ENCODE results near the gene CRK.
"Not testable (repeated sequence)": the region's sequence is repeated elsewhere in the genome, so short reads cannot be mapped to it uniquely, and the experiment has no call there.

The CRK gene

DNA sequence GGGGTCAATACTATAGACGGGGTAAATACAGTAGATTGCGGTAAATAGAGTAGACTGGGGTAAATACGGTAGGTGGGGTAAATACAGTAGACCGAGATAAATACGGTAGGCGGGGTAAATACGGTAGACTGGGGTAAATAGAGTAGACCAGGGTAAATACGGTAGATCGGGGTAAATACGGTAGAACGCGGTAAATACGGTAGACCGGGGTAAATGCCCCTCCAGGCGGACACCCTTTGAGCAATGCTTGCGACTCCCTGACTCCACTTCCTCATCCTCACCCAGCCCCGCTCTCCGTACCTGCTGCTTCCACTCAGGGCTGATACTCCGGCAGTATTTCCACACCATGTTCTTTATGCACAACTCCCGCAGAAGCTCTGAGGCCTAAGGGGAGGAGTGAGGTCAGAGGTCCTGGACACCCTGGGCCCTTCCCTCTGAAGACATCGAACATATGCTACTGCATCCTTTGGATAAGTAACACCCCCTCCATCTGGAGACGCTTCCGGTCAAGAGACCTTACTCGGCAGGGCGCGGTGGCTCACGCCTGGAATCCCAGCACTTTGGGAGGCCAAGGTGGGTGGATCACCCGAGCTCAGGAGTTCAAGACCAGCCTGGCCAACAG, 13.3 kb upstream of the CRK start:
- FAIRE-seq = no peak
- DNase-seq (ENCODE audit: extremely low spot score, insufficient read length, low read depth) = no peak

DNA sequence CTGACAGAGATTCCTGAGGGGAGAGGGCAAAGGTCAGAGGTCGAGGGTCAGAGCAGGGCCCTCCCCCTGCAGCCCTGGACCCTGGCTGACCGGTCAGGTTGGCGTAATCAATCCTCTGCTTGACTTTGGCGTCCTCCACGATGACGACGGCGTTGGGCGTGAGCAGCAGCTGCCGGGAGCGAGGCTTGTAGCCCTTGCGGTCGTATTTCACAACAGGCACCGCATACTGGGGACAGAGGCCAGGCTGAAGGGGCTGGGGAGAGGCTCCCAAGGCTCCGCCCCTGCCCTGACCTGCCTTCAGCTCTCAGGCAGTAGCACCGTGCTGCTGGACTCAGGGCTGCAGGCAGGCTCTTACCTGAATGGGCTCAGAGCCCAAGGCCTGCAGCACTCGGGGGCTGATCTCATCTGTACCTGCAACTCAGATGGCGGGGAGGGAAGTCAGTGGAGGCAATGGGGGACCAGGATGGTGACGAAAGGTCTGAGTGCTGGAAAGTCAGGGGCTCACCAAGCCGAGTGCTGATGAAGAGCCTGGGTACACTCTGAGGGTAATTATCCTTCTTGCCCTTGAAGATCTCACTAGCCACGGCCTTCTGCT, 12.0 kb upstream of the CRK start:
- no peak for FAIRE-seq

DNA sequence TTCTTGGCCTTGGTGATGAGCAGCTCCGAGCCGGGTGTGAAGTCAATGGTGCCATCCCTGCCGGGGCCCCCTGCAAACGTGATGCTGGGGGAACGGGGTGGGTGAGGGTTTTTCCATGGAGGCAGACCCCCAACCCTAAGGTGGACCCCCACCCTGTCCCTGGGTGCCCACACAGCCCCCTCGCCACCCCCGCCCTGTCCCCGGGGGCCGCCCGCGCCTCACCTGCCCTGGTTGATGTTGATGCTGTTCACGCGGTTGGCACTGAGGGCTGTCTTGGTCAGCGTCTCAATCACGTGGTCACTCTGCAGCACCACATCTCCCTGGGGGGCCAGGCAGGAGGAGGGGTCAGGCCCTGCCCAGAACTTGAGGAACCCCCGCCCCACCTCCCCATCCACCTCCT, 11.2 kb upstream of the CRK start:
- FAIRE-seq = no peak

More for the DNA sequence above, 12.0 kb upstream of the CRK start:
- no peak for DNase-seq (ENCODE audit: extremely low spot score, insufficient read length, low read depth)

DNA sequence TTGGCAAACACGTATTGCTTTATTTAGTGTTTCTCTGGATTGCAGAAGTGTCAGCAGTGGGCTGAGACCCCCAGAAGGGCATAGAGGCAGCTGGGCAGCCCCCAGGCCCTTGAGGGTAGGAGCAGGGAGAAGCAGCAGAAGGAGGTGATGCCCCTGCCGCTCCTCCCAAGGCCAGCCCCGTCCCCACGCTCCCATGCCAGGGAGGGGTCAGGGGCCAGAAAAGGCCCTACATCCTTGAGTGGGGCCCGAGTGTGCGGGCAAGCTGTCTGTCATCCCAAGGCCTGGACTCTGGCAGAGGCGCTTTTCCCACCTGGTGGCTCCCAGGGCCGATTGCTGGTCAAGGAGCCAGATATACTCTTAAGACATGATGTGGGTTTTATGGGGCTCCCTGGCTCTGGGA, 8.2 kb upstream of the CRK start:
- no peak for FAIRE-seq
- no peak for DNase-seq (ENCODE audit: extremely low spot score, insufficient read length, low read depth)

More for the DNA sequence above, 11.2 kb upstream of the CRK start:
- DNase-seq (ENCODE audit: extremely low spot score, insufficient read length, low read depth) = no peak

DNA sequence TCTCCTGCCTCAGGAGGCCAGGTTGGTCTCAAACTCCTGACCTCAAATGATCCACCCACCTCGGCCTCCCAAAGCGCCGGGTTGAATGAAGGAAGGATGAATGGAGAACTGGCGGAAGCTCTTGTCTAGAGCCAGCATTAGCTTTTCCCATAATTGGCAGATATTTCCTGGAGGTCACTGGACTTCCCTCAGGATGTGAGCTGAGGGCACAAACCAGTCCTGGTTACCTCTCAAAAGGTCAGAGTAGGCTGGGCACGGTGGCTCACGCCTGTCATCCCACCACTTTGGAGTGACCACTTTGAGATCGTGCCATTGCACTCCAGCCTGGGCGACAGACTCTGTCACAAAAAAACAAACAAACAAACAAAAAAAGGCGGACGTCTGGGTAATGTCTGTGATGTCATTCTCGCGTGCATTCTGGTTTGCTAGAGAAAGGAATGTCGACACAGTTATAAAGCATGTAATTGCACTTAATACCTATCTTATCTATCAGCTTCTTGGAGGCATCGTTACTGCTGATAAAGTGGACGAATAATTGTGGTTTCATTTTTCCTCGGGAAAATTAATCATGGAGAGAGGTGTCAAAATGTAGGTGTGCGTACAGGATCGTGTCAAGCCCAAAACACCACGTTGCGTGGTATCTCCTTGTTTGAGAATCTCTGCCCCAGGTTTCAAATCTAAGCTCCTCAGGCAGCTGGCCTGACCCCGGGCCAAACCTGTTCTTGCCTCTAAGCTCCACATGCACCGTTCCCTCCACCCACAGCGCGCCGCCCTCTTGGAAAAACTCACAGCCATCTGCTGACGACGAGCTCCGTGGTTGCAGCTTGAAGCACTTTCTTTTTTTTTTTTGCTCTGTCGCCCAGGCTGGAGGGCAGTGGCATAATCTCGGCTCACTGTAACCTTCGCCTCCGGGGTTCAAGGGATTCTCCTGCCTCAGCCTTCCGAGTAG, 6.4 kb upstream of the CRK start:
- FAIRE-seq = no peak

DNA sequence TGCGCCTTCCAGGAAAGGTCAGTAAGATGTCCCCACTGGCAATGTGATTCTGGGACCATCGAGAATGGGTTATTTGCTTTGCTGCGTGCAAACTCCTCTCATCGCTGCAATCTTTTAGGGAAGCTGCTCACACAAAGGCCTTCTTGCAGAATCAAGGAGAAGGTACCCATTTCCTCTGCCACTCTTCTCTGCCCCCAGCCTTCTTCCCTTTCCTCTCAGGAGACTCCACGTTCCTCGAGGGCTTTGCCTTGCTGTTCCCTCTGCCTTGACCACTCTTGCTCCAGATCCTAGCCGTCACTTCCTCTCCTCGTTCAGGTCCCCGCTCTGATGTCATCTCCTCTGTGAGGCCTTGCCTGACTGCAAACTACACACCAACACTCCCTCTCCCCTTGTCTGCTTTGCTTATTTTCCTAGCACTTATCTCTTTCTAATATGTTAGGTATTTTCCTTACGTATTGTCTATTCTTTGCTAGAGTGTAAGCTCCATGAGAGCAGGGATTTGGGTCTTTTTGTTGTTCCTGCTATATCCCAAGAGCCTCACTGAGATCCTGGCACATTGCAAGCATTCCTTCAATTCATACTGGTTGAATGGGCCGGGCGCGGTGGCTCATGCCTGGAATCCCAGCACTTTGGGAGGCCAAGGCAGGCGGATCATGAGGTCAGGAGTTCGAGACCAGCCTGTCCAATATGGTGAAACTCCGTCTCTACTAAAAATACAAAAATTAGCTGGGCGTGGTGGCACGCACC, 5.3 kb upstream of the CRK start:
- no peak for FAIRE-seq
- DNase-seq (ENCODE audit: extremely low spot score, insufficient read length, low read depth) = no peak

More for the DNA sequence above, 6.4 kb upstream of the CRK start:
- DNase-seq (ENCODE audit: extremely low spot score, insufficient read length, low read depth) = no peak

DNA sequence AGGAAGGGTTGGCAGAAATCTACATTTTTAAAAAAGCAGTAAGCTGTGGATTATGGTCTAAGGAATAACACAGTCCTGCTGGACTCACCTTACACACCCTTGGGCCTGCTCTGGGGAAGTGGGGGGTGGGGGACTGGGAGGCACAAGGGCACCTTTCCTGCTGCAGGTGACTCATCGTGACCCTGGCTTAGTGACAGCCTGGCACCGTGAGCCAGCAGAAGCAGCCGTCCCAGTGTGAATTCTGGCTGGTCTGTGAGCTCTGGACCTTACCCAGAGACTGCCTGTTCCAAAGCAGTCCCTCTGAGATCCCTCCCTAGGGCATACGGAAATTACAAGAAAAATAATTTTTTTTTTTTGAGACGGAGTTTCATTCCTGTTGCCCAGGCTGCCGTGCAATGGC, 4.2 kb upstream of the CRK start:
- no peak for FAIRE-seq
- no peak for DNase-seq (ENCODE audit: extremely low spot score, insufficient read length, low read depth)

DNA sequence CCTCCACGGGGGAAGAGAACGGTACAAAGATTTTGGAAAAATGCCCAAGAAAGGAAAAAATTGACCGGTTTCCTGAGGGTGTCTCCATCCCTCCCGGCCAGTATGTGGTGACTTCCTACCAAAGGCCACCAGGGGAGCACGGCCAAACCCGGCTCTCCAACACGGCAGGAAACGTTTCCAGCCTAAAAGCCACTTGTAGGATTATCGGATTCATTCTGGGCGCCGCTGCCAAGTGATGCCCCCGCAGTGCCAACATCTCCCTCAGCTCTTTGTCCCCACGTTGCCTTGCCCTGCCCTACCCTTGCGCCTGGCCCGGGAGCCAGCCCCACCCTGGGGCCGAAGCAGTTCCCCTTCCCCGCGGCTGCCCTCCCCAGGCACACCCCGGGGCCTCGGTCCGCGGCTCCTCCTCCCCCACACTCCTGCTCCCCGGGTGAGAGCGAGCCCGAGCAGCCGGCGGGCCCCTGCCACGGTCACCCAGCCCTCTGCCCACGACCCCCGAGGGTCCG, 688 bp downstream of the CRK start:
- FAIRE-seq (peak; percentile 68), DNase-seq (ENCODE audit: extremely low spot score, insufficient read length, low read depth) (no peak)

DNA sequence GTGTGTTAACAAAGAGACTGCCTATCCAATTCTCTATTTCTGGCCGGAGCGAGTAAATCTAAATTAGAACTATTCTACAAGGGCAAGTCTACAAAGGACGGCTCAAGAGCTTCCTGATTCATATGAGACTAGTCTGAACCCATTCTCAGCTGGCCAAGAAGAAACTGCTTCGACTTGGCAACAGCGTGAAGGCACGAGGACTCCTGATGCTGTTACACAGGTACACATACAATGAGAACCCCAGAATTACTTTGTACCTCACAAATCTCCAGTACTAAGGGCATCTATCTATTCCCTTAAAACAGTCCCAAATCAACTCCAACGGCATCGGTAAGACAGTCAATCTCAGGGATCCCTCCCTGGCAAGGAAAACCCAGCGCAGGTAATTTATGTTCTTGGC, 1.5 kb downstream of the CRK start:
- DNase-seq (ENCODE audit: extremely low spot score, insufficient read length, low read depth) (no peak), FAIRE-seq (no peak)

DNA sequence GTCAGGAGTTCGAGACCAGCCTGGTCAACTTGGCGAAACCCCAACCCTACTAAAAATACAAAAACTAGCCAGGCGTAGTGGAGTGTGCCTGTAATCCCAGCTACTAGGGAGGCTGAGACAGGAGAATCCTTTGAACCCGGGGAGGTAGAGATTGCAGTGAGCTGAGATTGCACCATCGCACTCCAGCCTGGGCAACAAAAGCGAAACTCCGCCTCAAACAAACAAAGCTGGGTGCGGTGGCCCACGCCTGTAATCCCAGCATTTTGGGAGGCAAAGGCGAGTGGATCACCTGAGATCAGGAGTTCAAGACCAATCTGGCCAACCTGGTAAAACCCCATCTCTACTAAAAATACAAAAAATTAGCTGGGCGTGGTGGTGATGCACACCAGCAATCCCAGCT, 2.3 kb downstream of the CRK start:
- not testable (repeated sequence) for FAIRE-seq; DNase-seq (ENCODE audit: extremely low spot score, insufficient read length, low read depth)

DNA sequence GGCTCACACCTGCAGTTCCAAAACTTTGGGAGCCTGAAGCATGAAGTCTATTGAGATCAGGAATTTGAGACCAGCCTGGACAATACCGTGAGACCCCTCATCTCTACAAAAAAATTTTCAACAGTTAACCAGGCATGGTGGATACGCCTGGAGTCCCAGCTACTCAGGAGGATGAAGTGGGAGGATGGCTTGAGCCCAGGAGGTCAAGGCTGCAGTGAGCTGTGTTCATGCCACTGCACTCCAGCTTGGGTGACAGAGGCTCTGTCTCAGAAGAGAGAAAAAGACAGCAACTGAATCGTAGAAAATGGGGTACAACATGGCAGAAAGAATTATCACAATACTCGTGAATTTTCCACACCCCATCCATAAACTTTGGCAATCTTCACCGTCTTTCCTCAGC, 3.2 kb downstream of the CRK start:
- no peak for DNase-seq (ENCODE audit: extremely low spot score, insufficient read length, low read depth)

DNA sequence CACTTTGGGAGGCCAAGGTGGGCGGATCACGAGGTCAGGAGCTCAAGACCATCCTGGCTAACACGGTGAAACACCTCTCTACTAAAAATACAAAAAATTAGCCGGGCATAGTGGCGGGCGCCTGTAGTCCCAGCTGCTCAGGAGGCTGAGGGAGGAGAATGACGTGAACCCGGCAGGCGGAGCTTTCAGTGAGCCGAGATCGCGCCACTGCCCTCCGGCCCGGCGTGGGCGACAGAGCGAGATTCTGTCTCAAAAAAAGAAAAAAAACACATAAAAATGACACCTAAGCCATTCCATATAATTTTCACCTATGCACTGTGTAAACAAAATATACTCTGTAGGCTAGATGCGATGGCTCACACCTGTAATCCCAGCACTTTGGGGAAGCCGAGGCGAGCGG, 5.8 kb downstream of the CRK start:
- FAIRE-seq; DNase-seq (ENCODE audit: extremely low spot score, insufficient read length, low read depth): not testable (repeated sequence)

More for the DNA sequence above, 3.2 kb downstream of the CRK start:
- FAIRE-seq = no peak

DNA sequence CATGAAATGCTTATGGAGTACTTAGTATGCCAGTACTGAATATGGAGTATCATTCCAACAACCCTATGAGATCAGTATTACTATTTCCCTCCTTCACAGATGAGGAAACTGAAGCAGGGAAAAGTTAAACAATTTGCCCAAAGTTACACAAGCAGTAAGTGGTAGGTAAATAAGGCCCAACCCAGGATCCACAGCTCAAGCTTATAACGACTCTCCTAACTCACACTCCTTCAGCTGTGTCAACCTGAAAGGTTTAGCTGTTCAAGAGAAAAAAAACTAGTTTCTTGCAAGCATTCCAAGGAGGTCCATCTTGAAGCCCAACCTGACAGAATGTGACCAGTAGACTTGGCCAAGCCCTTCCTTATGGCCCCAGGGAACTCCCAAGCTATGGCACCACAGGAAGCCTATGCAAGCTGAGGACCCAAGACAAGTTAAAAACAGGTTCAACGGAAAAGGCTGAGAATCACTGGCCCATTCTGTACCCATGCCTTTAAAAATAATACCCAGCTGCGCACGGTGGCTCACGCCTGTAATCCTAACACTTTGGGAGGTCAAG, 6.5 kb downstream of the CRK start:
- DNase-seq (ENCODE audit: extremely low spot score, insufficient read length, low read depth) (no peak), FAIRE-seq (no peak)

DNA sequence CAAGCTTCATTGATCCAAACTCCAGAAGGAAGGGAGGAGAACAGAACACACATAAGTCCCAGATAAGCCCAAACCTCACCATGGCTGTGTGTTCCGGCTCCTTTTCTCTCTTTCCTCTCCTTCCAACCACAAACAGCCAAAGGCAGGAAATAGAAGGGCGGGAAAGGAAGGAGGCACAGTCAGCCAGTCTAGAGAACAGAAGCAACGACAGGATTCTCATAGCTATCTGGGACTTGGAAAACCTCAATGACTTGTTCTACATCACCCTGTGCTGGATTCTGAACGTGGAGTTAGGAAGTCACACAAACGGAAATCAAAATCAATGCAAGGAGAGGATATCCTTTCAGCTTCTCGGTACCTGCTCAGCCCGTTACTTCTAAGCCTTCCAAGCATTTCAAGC, 9.0 kb downstream of the CRK start:
- FAIRE-seq (no peak), DNase-seq (ENCODE audit: extremely low spot score, insufficient read length, low read depth) (no peak)

DNA sequence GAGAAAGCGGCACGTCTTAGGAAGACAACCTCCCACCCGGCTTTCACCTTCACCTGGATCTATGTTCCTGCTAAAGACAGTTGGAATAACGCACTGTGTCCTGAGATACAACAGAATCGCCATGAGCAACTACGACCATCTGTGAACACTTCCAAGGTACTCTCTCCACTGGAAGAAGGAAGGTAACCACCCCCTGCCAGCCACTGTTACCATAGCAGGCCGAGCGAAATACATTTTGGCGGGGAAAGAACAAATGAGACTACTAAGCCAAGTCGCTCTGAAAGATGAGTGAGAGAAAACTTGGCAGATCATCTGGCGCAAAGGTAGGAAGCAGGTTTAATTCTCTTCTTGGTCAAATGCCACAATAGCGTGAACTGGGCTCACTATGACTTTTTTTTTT, 9.8 kb downstream of the CRK start:
- no peak for DNase-seq (ENCODE audit: extremely low spot score, insufficient read length, low read depth)
- no peak for FAIRE-seq

DNA sequence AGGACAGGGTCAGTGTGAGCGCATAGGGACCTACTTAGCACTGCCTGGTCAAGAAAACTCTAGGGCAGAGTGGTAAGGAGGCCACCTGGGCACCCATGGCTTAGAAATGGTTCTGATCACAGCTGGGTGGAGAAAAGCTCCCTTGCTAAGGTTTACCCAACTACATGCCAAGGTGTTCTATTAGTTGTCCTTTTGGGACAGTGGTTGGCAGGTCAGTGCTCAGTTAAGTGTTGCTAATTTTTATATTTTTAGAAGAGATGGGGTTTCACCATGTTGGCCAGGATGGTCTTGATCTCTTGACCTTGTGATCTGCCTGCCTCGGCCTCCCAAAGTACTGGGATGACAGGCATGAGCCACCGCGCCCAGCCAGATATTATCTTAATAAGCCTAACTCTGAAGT, 10.3 kb downstream of the CRK start:
- not testable (repeated sequence) for FAIRE-seq; DNase-seq (ENCODE audit: extremely low spot score, insufficient read length, low read depth)

DNA sequence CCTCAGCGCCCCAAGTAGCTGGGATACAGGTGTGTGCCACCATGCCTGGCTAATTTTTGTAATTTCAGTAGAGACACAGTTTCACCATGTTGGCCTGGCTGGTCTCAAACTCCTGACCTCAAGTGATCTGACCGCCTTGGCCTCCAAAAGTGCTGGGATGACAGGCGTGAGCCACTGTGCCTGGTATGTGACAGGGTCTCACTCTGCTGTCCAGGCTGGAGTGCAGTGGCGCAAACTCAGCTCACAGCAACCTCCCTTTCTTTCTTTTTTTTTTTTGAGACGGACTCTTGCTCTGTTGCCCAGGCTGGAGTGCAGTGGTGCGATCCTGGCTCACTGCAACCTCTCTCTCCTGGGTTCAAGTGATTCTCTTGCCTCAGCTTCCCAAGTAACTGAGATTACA, 13.3 kb downstream of the CRK start:
- FAIRE-seq = not testable (repeated sequence)

DNA sequence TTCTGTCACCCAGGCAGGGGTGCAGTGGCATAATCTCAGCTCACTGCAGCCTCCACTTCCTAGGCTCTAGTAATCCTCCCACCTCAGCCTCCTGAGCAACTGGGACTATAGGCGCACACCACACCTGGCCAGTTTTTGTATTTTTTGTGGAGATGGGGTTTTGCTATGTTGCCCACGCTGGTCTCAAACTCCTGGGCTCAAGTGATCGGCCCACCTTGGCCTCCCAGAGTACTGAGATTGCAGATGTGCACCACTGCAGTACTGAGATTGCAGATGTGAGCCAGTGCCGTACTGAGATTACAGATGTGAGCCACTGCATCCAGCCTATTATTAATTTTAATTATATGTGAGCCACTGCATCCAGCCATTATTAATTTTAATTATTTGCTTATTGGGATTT, 13.8 kb downstream of the CRK start:
- FAIRE-seq (no peak), DNase-seq (ENCODE audit: extremely low spot score, insufficient read length, low read depth) (no peak)

More for the DNA sequence above, 13.3 kb downstream of the CRK start:
- not testable (repeated sequence) for DNase-seq (ENCODE audit: extremely low spot score, insufficient read length, low read depth)

DNA sequence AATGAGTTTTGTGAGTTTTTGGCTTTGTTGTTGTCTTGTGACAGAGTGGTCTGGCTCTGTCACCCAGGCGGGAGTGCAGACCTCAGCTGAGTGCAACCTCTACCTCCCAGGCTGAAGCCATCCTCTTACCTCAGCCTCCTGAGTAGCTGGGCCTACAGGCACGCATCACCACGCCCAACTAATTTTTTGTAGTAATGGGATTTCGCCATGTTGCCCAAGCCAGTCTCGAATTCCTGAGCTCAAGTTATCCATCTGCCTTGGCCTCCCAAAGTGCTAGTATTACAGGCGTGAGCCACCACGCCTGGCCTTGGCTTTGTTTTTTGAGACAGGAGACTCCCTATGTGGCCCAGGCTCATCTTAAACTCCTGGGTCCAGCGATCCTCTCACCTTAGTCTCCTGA, 15.1 kb downstream of the CRK start:
- no peak for FAIRE-seq

DNA sequence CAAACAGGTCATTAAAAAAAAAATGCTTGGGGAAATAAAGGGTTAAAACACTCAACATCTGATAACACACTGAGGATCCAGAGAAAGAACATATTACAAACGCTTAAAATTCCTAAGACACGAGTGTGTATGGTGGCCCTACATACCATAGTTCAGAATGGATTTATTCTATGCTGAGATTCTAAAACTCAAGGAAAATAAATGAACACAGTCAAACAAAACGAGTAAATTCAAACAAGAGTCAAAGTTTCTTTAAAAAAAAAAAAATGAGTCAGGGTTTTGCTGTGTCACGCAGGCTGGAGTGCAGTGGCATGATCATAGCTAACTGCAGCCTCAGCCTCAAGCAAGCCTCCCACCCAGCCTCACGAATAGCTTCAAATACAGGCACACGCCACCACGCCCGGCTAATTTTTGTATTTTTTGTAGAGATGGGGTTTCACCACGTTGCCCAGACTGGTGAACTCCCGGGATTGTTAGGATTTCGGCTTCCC, 17.4 kb downstream of the CRK start:
- DNase-seq (ENCODE audit: extremely low spot score, insufficient read length, low read depth) = no peak
- no peak for FAIRE-seq

More for the DNA sequence above, 15.1 kb downstream of the CRK start:
- DNase-seq (ENCODE audit: extremely low spot score, insufficient read length, low read depth) = no peak
